HepG2 (cell line): Measurements from ENCODE around the gene XCL2. TPM values are rescaled to one million over a fixed set of nuclear protein-coding genes. Genes with fewer than 3 reads are reported as not detected.

ENCODE experiments used
- ATAD3A ChIP-seq: sonication (generic); formaldehyde crosslinking; IDR thresholded peaks from 2 replicates; pipeline ENCODE4 v1.4.0; 2020; ENCODE audit warnings: missing genetic modification reagents
- GATAD1 ChIP-seq: IDR thresholded peaks from 2 replicates; pipeline ENCODE4 v1.6.1; 2016; ENCODE audit warnings: missing genetic modification reagents, missing compliant biosample characterization
- HOXA9 ChIP-seq: sonication (generic); formaldehyde crosslinking; IDR thresholded peaks from 2 replicates; pipeline ENCODE4 v1.8.1; 2022; ENCODE audit warnings: missing genetic modification reagents, mild to moderate bottlenecking, moderate library complexity, borderline replicate concordance
- PBX2 ChIP-seq: IDR thresholded peaks from 2 replicates; pipeline ENCODE4 v1.6.1; 2016; ENCODE audit warnings: control low read depth
- RAD51 ChIP-seq: fragments of 450-650 bp; IDR thresholded peaks from 2 replicates; pipeline ENCODE4 v1.6.1; 2016; ENCODE audit warnings: borderline replicate concordance
- RBM39 ChIP-seq: fragments of 200-400 bp; formaldehyde crosslinking; IDR thresholded peaks from one replicate; pipeline ENCODE4 v1.6.1; 2018; ENCODE audit warnings: antibody characterized with exemption, mild to moderate bottlenecking, low read depth, low read length; ENCODE audit not compliant: poor library complexity, severe bottlenecking
- RELA ChIP-seq: sonication (generic); formaldehyde crosslinking; IDR thresholded peaks from 2 replicates; pipeline ENCODE4 v1.4.0; 2020; ENCODE audit warnings: missing genetic modification reagents
- SMC3 ChIP-seq: IDR thresholded peaks from 2 replicates; pipeline ENCODE4 v1.6.1; 2011; ENCODE audit warnings: low read length, improper control_type of control experiment
- ZFYVE20 ChIP-seq: sonication (generic); formaldehyde crosslinking; IDR thresholded peaks from 2 replicates; pipeline ENCODE4 v1.8.0; 2023; ENCODE audit warnings: low read depth, mild to moderate bottlenecking, moderate library complexity, missing genetic modification reagents, borderline replicate concordance
- ZNF138 ChIP-seq: sonication (generic); formaldehyde crosslinking; IDR thresholded peaks from 2 replicates; pipeline ENCODE4 v1.5.0; 2020; ENCODE audit warnings: mild to moderate bottlenecking, low read depth, missing genetic modification reagents
- ZNF710 ChIP-seq: sonication (generic); formaldehyde crosslinking; IDR thresholded peaks from 2 replicates; pipeline ENCODE4 v1.5.0; 2020; ENCODE audit warnings: mild to moderate bottlenecking, missing genetic modification reagents, borderline replicate concordance
- polyA plus RNA-seq, 8 experiments: library from polyadenylated mRNA; depleted of rRNA in 3 of 8; stranded (reverse) in 7 of 8; unstranded in 1 of 8; fragments of >200 nt; fragmentation: Illumina TruSeq in 4 of 8; extraction: Trizol in 4 of 8; gene quantifications; 2 replicates each; pipeline versions ENCODE4 v1.2.1 to v1.2.3, GENCODE V29; 2011 to 2016; ENCODE audit warnings: low read depth in 4 of 8, missing spikeins in 1 of 8, mixed read lengths in 1 of 8; ENCODE audit not compliant: insufficient read depth in 1 of 8
- total RNA-seq, 5 experiments: library from RNA; depleted of rRNA; stranded (reverse); fragments of >200 nt; fragmentation: Illumina TruSeq; extraction: Trizol; gene quantifications; 2 replicates each; pipeline ENCODE4 v1.2.3, GENCODE V29; 2016; ENCODE audit warnings: low read depth in 1 of 5
- TF ChIP-seq, protein P1 (sequence below): sonication (generic); formaldehyde crosslinking; IDR thresholded peaks from 2 replicates; pipeline ENCODE4 v1.4.0; 2020; ENCODE audit warnings: missing genetic modification reagents

XCL2 gene
- total and polyA plus RNA-seq, 2 of the 13 experiments (the other 11 are each of a cell fraction or from before 2014, with no cell fraction given), result 0.50 TPM; not detected in 1

DNA sequence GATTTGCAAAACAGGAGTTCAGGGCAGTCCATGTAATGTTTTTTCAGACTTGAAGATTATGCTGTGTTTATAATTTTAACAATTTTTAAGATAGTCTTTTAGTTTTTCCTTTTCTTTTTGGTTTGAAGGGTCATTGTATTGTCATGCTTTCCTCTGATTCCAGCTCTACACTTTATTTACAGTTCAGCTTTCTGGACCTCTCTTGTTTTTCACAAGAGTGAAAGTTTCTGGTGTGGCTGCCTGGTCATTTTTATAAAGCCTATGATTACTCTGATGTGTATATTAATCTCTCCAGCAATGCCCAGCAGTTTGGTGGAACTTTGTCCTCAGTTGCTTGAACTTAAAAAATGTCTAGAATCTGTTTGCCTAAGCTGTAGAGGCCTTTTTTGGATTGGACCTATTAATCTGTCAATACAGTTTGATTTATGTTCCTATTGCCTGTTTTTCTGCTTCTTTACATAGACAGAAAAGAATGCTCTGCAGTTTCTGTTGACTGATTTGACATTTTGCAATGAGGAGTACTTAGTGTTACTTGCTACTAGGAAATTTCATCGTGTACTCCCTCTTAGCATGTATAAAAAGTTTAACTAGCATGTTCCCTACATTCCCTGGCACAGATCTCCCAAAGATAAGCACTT lies 52.2 kb downstream of the XCL2 start (continued):
- TF ChIP-seq ZNF138 (no peak), RAD51 (no peak), HOXA9 (CRISPR knock-in tag) (peak; percentile 86; the same call in 1 of the 2 replicates), RBM39 (no peak), PBX2 (CRISPR knock-in tag) (peak; percentile 28; the same call in 1 of the 2 replicates), SMC3 (no peak), RELA (CRISPR knock-in tag) (no peak), ATAD3A (CRISPR knock-in tag) (no peak), GATAD1 (no peak), ZNF710 (no peak), ZFYVE20 (CRISPR knock-in tag) (no peak)
- TF ChIP-seq, protein P1, sequence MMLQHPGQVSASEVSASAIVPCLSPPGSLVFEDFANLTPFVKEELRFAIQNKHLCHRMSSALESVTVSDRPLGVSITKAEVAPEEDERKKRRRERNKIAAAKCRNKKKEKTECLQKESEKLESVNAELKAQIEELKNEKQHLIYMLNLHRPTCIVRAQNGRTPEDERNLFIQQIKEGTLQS (CRISPR knock-in tag), result no peak

Other genes with a start within 250 kb of the XCL2 start
- gene XCL1, start 32.6 kb upstream of the XCL2 start, total RNA-seq (2016; rRNA removed; fragmentation: Illumina TruSeq; extraction: Trizol), result 0.90 and 2.5 TPM in 2 replicates
- gene XCL1, start 32.6 kb upstream of the XCL2 start, polyA plus RNA-seq (2011; rRNA removed), result 7.6 and 9.4 TPM in 2 replicates
- gene DPT, start 185.2 kb upstream of the XCL2 start, total RNA-seq (2016; rRNA removed; fragmentation: Illumina TruSeq; extraction: Trizol), result not detected in 2 replicates
- 0.04 TPM in 1 of 2 replicates, not detected in the other for gene DPT, start 185.2 kb upstream of the XCL2 start, polyA plus RNA-seq (2011; rRNA removed)